Measurements from ENCODE around the gene TMED1.

GRCh38 chr19:10815969-10816644, 19.9 kb downstream of the TMED1 start:
- no peak for TF ChIP-seq CTCF (IDR thresholded peaks at IDR 0.05; ENCODE audit: low read length)
- TF ChIP-seq EZH2 (IDR thresholded peaks at IDR 0.05; ENCODE audit: borderline replicate concordance, low read length): no peak

Data from OCI-LY1 (cell line).